HepG2 (cell line): ENCODE results near the gene AKAP1. TPM values are rescaled to one million over a fixed set of nuclear protein-coding genes. Genes with fewer than 3 reads are reported as not detected.

ENCODE experiments used
- CBFB ChIP-seq: sonication (generic); formaldehyde crosslinking; IDR thresholded peaks from 2 replicates; pipeline ENCODE4 v1.4.0; 2020; ENCODE audit warnings: missing genetic modification reagents
- CHD2 ChIP-seq: IDR thresholded peaks from 2 replicates; pipeline ENCODE4 v1.6.1; 2011; ENCODE audit warnings: low read depth, low read length, improper control_type of control experiment
- CREB1 ChIP-seq, 2 experiments: fragments of 450-650 bp in 1 of 2; IDR thresholded peaks; 2 replicates each; pipeline ENCODE4 v1.6.1; 2016 to 2017; ENCODE audit warnings: control low read depth in 1 of 2, mild to moderate bottlenecking in 1 of 2, missing compliant biosample characterization in 1 of 2, missing genetic modification characterization in 1 of 2
- ETV6 ChIP-seq: sonication (generic); formaldehyde crosslinking; conservative IDR thresholded peaks from 2 replicates; pipeline ENCODE4 v1.4.0; 2020; ENCODE audit warnings: missing genetic modification reagents
- GATAD1 ChIP-seq: IDR thresholded peaks from 2 replicates; pipeline ENCODE4 v1.6.1; 2016; ENCODE audit warnings: missing genetic modification reagents, missing compliant biosample characterization
- JARID2 ChIP-seq: sonication (generic); formaldehyde crosslinking; IDR thresholded peaks from 2 replicates; pipeline ENCODE4 v1.8.1; 2023; ENCODE audit warnings: missing genetic modification reagents, inconsistent platforms; ENCODE audit not compliant: insufficient replicate concordance
- MAFG ChIP-seq: sonication (generic); formaldehyde crosslinking; IDR thresholded peaks from 2 replicates; pipeline ENCODE4 v1.5.1; 2020; ENCODE audit warnings: mild to moderate bottlenecking, missing genetic modification reagents
- MAX ChIP-seq: IDR thresholded peaks from 2 replicates; pipeline ENCODE4 v1.6.1; 2012; ENCODE audit warnings: inconsistent platforms
- MBNL3 ChIP-seq: fragments of 250-450 bp; sonication (Bioruptor Pico); conservative IDR thresholded peaks from 2 replicates; pipeline ENCODE4 v1.8.0; 2022; ENCODE audit warnings: mild to moderate bottlenecking, inconsistent platforms
- MXD3 ChIP-seq: IDR thresholded peaks from 2 replicates; pipeline ENCODE4 v1.6.1; 2016; ENCODE audit warnings: mild to moderate bottlenecking, missing biosample characterization, missing genetic modification reagents
- PAWR ChIP-seq: sonication (generic); formaldehyde crosslinking; IDR thresholded peaks from 2 replicates; pipeline ENCODE4 v1.4.0; 2020; ENCODE audit warnings: missing genetic modification reagents, mild to moderate bottlenecking, borderline replicate concordance
- PHB2 ChIP-seq: fragments of 450-650 bp; IDR thresholded peaks from 2 replicates; pipeline ENCODE4 v1.6.1; 2018; ENCODE audit not compliant: partially characterized antibody
- PTBP1 ChIP-seq: fragments of 200-400 bp; formaldehyde crosslinking; IDR thresholded peaks from 2 replicates; pipeline ENCODE4 v1.6.1; 2018; ENCODE audit warnings: low read length, low read depth; ENCODE audit not compliant: poor library complexity, severe bottlenecking
- RARA ChIP-seq: IDR thresholded peaks from 2 replicates; pipeline ENCODE4 v1.6.1; 2016; ENCODE audit warnings: missing genetic modification reagents, missing compliant biosample characterization
- SAP130 ChIP-seq: IDR thresholded peaks from 2 replicates; pipeline ENCODE4 v1.6.1; 2016; ENCODE audit warnings: low read depth
- TBL1XR1 ChIP-seq: fragments of 150-350 bp; IDR thresholded peaks from 2 replicates; pipeline ENCODE4 v1.6.1; 2014; ENCODE audit warnings: borderline replicate concordance, low read length; ENCODE audit not compliant: partially characterized antibody
- TBX2 ChIP-seq: sonication (generic); formaldehyde crosslinking; IDR thresholded peaks from 2 replicates; pipeline ENCODE4 v1.5.0; 2020; ENCODE audit warnings: missing genetic modification reagents, mild to moderate bottlenecking, borderline replicate concordance
- YY1 ChIP-seq: IDR thresholded peaks from 2 replicates; pipeline ENCODE4 v1.6.1; 2011; ENCODE audit warnings: low read length, low read depth, moderate library complexity, mild to moderate bottlenecking; ENCODE audit not compliant: insufficient read depth, insufficient replicate concordance
- ZNF143 ChIP-seq: sonication (generic); formaldehyde crosslinking; IDR thresholded peaks from 2 replicates; pipeline ENCODE4 v1.4.0; 2020; ENCODE audit warnings: missing genetic modification reagents
- ZNF260 ChIP-seq: sonication (generic); formaldehyde crosslinking; IDR thresholded peaks from 2 replicates; pipeline ENCODE4 v1.4.0; 2020; ENCODE audit warnings: missing genetic modification reagents, low read depth, mild to moderate bottlenecking, borderline replicate concordance
- ZNF331 ChIP-seq: sonication (generic); formaldehyde crosslinking; IDR thresholded peaks from 2 replicates; pipeline ENCODE4 v1.4.0; 2020; ENCODE audit warnings: missing genetic modification reagents
- ZNF552 ChIP-seq: sonication (generic); formaldehyde crosslinking; IDR thresholded peaks from 2 replicates; pipeline ENCODE4 v1.9.0; 2022; ENCODE audit warnings: missing genetic modification reagents, mild to moderate bottlenecking, borderline replicate concordance
- ZNF670 ChIP-seq: sonication (generic); formaldehyde crosslinking; IDR thresholded peaks from 2 replicates; pipeline ENCODE4 v1.8.0; 2022; ENCODE audit warnings: mild to moderate bottlenecking, missing genetic modification reagents, borderline replicate concordance
- ZNF713 ChIP-seq: sonication (generic); formaldehyde crosslinking; IDR thresholded peaks from 2 replicates; pipeline ENCODE4 v1.4.0; 2020; ENCODE audit warnings: mild to moderate bottlenecking, missing genetic modification reagents
- ZNF746 ChIP-seq: sonication (generic); formaldehyde crosslinking; IDR thresholded peaks from 2 replicates; pipeline ENCODE4 v1.8.0; 2022; ENCODE audit warnings: mild to moderate bottlenecking, missing genetic modification reagents
- ZNF878 ChIP-seq: sonication (generic); formaldehyde crosslinking; IDR thresholded peaks from 2 replicates; pipeline ENCODE4 v1.8.1; 2023; ENCODE audit warnings: mild to moderate bottlenecking, missing genetic modification reagents, moderate library complexity
- ZSCAN12 ChIP-seq: sonication (generic); formaldehyde crosslinking; IDR thresholded peaks from 2 replicates; pipeline ENCODE4 v1.9.0; 2021; ENCODE audit warnings: mild to moderate bottlenecking, missing genetic modification reagents
- polyA plus RNA-seq, 8 experiments: library from polyadenylated mRNA; depleted of rRNA in 3 of 8; stranded (reverse) in 7 of 8; unstranded in 1 of 8; fragments of >200 nt; fragmentation: Illumina TruSeq in 4 of 8; extraction: Trizol in 4 of 8; gene quantifications; 2 replicates each; pipeline versions ENCODE4 v1.2.1 to v1.2.3, GENCODE V29; 2011 to 2016; ENCODE audit warnings: low read depth in 4 of 8, missing spikeins in 1 of 8, mixed read lengths in 1 of 8; ENCODE audit not compliant: insufficient read depth in 1 of 8
- total RNA-seq, 5 experiments: library from RNA; depleted of rRNA; stranded (reverse); fragments of >200 nt; fragmentation: Illumina TruSeq; extraction: Trizol; gene quantifications; 2 replicates each; pipeline ENCODE4 v1.2.3, GENCODE V29; 2016; ENCODE audit warnings: low read depth in 1 of 5
- TF ChIP-seq, protein P1 (sequence below): sonication (generic); formaldehyde crosslinking; IDR thresholded peaks from 2 replicates; pipeline ENCODE4 v1.4.0; 2020; ENCODE audit warnings: missing genetic modification reagents, borderline replicate concordance
- TF ChIP-seq, protein P2 (sequence below): IDR thresholded peaks from 2 replicates; pipeline ENCODE4 v1.6.1; 2016; ENCODE audit warnings: mild to moderate bottlenecking

AKAP1 gene
- total and polyA plus RNA-seq, 2 of the 13 experiments (the other 11 are each of a cell fraction or from before 2014, with no cell fraction given): 101 to 131 TPM

- peak; percentile 92 for TF ChIP-seq SAP130
- no peak for TF ChIP-seq ZNF260 (CRISPR knock-in tag)
- peak; percentile 75; the same call in 1 of the 2 replicates for TF ChIP-seq MXD3 (CRISPR knock-in tag)
- no peak; the same call in 1 of the 2 replicates for TF ChIP-seq RARA (CRISPR knock-in tag)
- peak; percentile 65; the same call in 1 of the 2 replicates for TF ChIP-seq ETV6 (CRISPR knock-in tag)
- peak; percentile 30 for TF ChIP-seq ZNF331 (CRISPR knock-in tag)
- TF ChIP-seq ZNF143: peak; percentile 23; the same call in 1 of the 2 replicates
- TF ChIP-seq ZNF552 (CRISPR knock-in tag): peak; percentile 23; the same call in 1 of the 2 replicates
- TF ChIP-seq PTBP1: peak; percentile 43
- peak; percentile 74 for TF ChIP-seq ZNF746 (CRISPR knock-in tag)
- TF ChIP-seq TBL1XR1: no peak
- no peak for TF ChIP-seq MBNL3
- peak; percentile 50; the same call in 1 of the 2 replicates for TF ChIP-seq CBFB (CRISPR knock-in tag)
- no peak for TF ChIP-seq PHB2
- TF ChIP-seq ZNF878: no peak
- no peak for TF ChIP-seq TBX2
- peak; percentile 51 for TF ChIP-seq JARID2 (CRISPR knock-in tag)
- TF ChIP-seq, protein P1, sequence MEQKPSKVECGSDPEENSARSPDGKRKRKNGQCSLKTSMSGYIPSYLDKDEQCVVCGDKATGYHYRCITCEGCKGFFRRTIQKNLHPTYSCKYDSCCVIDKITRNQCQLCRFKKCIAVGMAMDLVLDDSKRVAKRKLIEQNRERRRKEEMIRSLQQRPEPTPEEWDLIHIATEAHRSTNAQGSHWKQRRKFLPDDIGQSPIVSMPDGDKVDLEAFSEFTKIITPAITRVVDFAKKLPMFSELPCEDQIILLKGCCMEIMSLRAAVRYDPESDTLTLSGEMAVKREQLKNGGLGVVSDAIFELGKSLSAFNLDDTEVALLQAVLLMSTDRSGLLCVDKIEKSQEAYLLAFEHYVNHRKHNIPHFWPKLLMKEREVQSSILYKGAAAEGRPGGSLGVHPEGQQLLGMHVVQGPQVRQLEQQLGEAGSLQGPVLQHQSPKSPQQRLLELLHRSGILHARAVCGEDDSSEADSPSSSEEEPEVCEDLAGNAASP (CRISPR knock-in tag): peak; percentile 36; the same call in 1 of the 2 replicates
- peak; percentile 56; the same call in 1 of the 2 replicates for TF ChIP-seq CREB1 (IDR thresholded peaks at IDR 0.05)
- no peak for TF ChIP-seq CREB1 (CRISPR knock-in tag; IDR thresholded peaks at IDR 0.05)
- peak; percentile 90 for TF ChIP-seq MAX
- TF ChIP-seq MAFG (CRISPR knock-in tag): no peak
- TF ChIP-seq GATAD1 (CRISPR knock-in tag): peak; percentile 86
- peak; percentile 81 for TF ChIP-seq YY1
- TF ChIP-seq CHD2: peak; percentile 99
- peak; percentile 96; the same call in 1 of the 2 replicates for TF ChIP-seq ZNF670
- no peak for TF ChIP-seq PAWR (CRISPR knock-in tag)
- TF ChIP-seq ZNF713 (CRISPR knock-in tag): no peak
- no peak for TF ChIP-seq ZSCAN12
- TF ChIP-seq, protein P2, sequence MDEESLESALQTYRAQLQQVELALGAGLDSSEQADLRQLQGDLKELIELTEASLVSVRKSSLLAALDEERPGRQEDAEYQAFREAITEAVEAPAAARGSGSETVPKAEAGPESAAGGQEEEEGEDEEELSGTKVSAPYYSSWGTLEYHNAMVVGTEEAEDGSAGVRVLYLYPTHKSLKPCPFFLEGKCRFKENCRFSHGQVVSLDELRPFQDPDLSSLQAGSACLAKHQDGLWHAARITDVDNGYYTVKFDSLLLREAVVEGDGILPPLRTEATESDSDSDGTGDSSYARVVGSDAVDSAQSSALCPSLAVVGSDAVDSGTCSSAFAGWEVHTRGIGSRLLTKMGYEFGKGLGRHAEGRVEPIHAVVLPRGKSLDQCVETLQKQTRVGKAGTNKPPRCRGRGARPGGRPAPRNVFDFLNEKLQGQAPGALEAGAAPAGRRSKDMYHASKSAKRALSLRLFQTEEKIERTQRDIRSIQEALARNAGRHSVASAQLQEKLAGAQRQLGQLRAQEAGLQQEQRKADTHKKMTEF (CRISPR knock-in tag): peak; percentile 69
Observed at GRCh38 chr17:57084802-57085447, at the start of gene AKAP1 (continued).
